Stimulated activated CD8-positive, alpha-beta memory T cell treated with anti-CD3 and anti-CD28 coated beads, Interleukin-4, amount 100 ng/mL, for 4 hours (primary cell): Measurements from ENCODE around the gene MYO1H.

Experiments used
- DNase-seq, 2 donors: peaks; one replicate each; pipeline ENCODE4 v3.0.0-alpha.2; 2020; ENCODE audit warnings: low read depth in 2 of 2, low spot score in 1 of 2

MYO1H gene

DNA sequence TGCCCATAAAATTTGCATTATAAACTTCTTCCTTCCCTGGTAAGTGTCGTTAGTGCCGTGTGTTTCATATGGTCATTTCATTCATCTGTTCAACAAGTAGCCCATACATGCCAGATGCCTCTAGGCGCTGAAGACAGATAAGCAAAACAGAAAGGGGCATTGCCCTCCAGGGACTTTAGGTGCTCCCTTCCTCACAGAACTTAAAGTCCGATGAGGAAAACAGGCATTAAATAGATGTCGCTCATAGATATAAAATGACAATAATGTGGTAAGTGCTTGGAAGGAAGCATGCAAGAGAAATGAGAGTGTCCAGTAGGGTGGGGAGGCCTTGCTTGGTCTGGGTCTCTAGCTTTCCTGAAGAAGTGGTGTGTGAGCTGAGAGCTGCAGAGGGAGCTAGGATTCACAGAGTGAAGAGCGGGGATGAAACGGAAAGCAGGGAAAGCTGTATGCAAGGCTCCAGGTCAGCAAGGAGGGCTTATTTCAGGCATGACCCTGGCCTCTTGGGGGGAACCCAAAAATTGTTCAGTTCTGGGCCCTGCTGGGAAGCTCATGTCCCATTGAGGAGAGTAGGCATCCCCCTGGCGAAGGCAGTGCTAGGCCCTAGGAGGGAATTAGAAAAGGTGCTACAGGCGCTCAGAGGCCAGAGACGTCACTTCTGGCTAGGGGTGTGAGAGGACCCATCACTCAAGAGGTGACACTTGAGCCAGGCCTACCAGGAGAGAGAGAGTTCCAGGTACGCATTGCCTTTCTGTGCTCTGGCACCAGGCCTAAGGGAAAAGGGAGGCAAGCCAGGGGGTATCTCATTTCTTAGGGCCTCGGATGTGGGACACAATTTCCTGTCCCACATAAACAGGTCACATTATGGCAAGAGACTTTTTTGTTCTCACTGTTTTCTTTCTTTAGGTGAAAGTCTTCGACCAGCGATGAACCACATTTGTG is 141.6 kb downstream of the MYO1H start:
- DNase-seq: no peak

DNA sequence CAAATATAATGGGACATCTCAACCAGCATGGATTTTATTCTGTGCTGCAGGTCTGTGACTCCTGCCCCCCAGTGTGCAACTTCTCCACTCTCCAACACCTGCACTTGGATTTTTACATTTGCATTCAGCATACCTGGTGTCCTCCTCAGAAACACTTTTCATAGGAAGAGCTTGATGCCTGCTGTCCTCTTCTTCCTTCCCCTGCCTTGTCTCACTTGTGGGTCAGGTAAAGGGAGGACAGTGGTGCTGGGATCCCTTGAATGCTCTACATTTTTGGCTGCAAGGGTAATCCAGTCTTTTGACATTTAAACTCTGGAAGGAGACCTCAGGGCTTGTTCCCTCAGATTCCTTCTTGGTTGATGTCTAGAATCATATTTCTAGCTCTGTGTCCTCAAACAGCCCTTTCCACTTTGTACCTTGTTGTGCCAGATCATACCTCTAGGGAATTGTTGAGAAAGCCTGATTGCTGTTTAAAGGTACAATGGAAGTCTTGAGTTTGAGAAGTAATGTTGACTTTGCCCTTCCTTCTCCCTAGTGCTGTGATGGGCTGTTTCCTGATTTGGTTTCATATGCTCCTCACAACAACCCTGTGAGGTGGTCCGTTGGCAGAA is 142.4 kb downstream of the MYO1H start:
- no peak for DNase-seq

DNA sequence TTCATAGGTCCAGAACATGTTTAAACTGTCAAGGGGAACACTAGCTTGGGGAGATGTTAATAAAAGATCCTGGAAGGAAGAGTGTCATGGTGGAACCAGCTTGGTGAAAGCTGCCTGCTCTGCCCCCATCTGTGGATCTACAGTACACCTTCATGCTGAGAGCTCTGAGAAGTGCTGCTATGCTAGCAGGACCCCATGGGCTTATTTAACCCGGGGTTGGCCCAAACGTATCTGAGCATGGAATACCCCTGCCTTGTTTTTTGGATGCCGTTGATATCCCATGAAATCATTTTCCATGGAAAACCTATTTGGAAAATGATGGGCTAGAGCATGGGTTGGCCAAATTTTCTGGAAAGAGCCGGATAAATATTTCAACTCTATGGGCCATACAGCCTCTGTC is 144.0 kb downstream of the MYO1H start:
- DNase-seq: no peak

DNA sequence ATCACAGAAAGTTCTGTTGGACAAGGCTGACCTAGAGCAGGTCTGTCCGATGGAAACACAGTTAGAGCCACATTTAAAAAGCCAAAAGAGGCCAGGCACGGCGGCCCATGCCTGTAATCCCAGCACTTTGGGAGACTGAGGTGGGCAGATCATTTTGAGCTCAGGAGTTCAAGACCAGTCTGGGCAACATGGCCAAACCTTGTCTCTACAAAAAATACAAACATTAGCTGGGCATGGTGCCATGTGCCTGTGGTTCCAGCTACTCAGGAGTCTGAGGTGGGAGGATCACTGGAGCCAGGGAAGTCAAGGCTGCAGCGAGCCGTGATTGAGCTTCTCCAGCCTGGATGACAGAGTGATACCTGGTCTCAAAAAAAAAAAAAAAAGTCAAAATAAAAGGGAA is 144.7 kb downstream of the MYO1H start:
- DNase-seq: no peak

DNA sequence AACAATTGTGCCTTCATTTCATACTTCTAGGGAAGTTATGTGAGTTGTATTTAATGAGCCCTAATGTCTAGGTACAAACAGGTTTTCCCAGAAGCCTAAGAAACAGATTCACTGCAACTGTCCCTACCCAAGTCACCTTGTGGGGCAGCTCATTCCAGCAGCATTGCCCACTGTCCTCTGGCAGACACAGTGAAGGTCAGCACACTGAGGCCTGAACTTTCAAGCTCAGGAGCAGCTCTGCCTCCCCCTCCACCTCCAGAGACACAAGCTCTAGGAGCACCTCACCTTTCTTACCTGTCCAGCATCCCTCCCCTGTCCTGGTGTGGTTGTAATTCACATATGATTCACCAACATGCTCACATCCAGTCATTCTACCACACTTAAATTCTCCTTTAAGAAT is 145.4 kb downstream of the MYO1H start:
- DNase-seq: no peak

DNA sequence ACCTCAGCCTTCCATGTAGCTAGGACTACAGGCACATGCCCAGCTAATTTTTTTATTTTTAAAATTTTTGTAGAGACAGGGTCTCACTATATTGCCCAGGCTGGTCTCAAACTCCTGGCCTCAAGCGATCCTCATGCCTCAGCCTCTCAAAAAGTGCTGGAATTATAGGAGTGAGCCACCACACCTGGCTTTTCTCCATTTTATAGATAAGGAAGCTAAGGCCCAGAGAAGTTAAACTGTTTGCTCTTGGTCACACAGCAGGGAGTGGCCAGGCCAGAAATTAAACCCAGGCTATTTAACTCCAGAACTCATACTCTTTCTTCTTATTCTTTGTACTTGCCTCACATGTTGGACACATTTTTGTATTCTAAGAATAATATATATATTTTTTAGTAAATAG is 146.2 kb downstream of the MYO1H start:
- no peak for DNase-seq

DNA sequence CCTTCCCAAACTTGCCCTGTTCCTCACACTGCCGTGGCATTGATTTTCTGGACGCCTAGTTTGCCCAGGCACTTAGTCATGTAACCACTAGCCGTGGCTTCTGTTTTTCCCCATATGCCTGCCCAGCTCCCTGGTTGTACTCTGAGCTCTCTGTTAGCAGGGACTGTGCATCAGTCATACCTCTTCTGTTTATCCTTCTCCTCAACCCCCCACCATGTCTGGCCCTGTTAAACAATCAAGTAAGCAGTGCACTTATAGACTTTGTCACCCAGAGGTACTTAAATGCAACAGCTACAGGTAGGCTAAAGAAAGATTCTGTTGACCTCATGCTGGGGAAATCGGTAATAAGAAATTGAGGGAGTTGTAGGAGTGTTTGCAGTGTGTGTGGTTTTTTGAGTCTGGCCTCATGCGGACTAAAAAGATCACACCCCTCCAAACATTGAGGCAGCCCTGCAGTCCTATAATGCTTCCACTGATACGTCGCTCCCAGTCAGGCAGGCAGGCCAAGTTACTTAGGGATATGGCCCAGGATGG is 146.7 kb downstream of the MYO1H start:
- DNase-seq: no peak

DNA sequence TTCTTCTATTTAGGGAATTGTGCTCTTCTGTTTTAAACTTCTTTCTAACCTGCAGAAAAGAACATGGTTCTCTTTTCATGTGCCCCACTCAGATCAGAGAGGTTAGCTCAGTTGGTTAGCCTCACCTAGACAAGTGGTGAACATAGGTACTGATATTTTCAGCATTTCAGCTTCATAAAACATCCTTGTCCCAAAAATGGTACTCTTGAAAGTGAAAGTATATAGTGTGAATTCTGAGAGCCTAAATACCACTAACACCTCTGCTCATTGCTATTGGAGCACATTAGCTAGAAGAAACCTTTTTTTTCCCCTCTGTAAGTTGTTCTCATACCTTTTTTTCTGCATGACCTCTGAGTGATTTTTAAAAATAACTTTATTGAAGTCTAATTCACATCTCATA is 147.3 kb downstream of the MYO1H start:
- no peak for DNase-seq

DNA sequence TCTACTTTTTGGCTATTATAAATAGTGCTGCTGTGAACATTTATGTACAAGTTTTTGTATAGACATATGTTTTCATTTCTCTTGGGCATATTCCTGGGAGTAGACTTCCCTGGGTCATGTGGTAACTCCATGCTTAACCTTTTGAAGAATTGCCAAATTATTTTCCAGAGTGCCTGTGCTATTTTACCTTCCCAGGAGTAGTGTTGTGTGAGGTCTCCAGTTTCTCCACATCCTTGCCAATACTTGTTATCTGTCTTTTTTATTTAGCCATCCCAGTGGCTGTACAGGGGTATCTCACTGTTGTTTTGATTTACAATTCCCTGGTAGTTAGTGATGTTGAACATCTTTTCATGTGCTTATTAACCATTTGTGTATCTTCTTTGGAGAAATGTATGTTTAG is 148.6 kb downstream of the MYO1H start:
- no peak for DNase-seq

DNA sequence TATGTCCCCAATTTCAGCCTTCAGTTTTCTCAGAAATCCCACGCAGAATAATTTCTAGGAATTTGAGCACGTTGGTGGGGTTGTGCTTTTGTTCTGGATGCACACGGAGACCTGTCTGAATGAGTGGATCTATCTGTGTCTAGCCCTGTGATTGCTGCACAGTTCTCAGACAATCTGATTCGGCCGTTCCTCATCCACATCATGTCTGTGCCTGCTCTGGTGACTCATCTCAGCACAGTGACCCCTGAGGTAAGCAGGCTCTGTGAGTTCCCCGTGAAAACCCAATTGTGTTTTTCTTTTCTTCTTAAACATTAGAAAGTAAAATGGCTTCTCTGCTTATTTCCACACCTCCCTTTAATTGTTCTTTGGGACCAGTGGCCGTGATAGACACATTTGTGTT is 150.0 kb downstream of the MYO1H start:
- no peak for DNase-seq
